Motor neuron (in vitro differentiated cells): ENCODE measurements around the gene UIMC1. TPM values are rescaled to one million over a fixed set of nuclear protein-coding genes. Genes with fewer than 3 reads are reported as not detected.

Experiments used
- total RNA-seq, 8 experiments: library from RNA; unstranded; fragments of 300-600 nt; gene quantifications; 2 replicates each; pipeline versions ENCODE4 v1.2.3 to v1.2.4, GENCODE V29; 2022

UIMC1 gene
- total RNA-seq, 8 experiments from 2014 or later, result 28.4 to 47.1 (median 36.0) TPM

Other genes starting within 250 kb of the UIMC1 start
- gene UNC5A, start 196.2 kb downstream of the UIMC1 start, total RNA-seq, result 1 to 10 TPM in 4 of 8 experiments, under 1 TPM in 4; 0.22 to 4.4 (median 0.92) TPM
- 1 to 10 TPM in 1 of 8 experiments, under 1 TPM in 1, not detected in 6; 0.46 to 1.1 TPM for gene HK3, start 107.4 kb downstream of the UIMC1 start, total RNA-seq
- gene ZNF346, start 15.9 kb upstream of the UIMC1 start, total RNA-seq, result 10 to 100 TPM; 14.1 to 36.8 (median 21.1) TPM
- 10 to 100 TPM in 1 of 8 experiments, 1 to 10 TPM in 6, under 1 TPM in 1; 0.98 to 11.2 (median 2.2) TPM for gene FGFR4, start 80.1 kb upstream of the UIMC1 start, total RNA-seq
- gene NSD1, start 127.0 kb upstream of the UIMC1 start, total RNA-seq, result 10 to 100 TPM; 23.9 to 91.7 (median 32.6) TPM